Heart left ventricle (tissue), 16 donors: ENCODE measurements around the gene CCDC78. TPM values are rescaled to one million over a fixed set of nuclear protein-coding genes. Genes with fewer than 3 reads are reported as not detected.

Experiments
- ATAC-seq, 4 donors: fragments of 200-7000 bp; cut with Tn5 transposase; one replicate each; pipeline ENCODE4 v1.9.1; 2020 to 2022; ENCODE audit warnings: moderate library complexity in 4 of 4, mild to moderate bottlenecking in 3 of 4, moderate number of reproducible peaks in 1 of 4
- DNase-seq, 5 donors: peaks; one replicate each; pipeline ENCODE4 v3.0.0-alpha.2; 2020
- H3K27ac ChIP-seq, 12 donors: fragments of 200-600 bp; sonication (generic) in 4 of 12; one replicate each; pipeline versions ENCODE4 v1.5.0 to v1.8.0; 2016 to 2022; ENCODE audit warnings: mild to moderate bottlenecking in 2 of 12
- H3K27me3 ChIP-seq, 9 donors: fragments of 200-600 bp; sonication (generic) in 2 of 9; one replicate each; pipeline versions ENCODE4 v1.5.1 to v1.8.0; 2016 to 2022; ENCODE audit warnings: mild to moderate bottlenecking in 3 of 9
- H3K36me3 ChIP-seq, 9 donors: fragments of 200-600 bp; sonication (generic) in 2 of 9; one replicate each; pipeline versions ENCODE4 v1.5.0 to v1.8.0; 2018 to 2022; ENCODE audit warnings: mild to moderate bottlenecking in 2 of 9
- H3K4me1 ChIP-seq, 12 donors: fragments of 200-600 bp; sonication (generic) in 4 of 12; one replicate each; pipeline versions ENCODE4 v1.5.0 to v1.8.0; 2016 to 2022; ENCODE audit warnings: mild to moderate bottlenecking in 3 of 12
- H3K4me3 ChIP-seq, 12 donors: fragments of 200-600 bp; sonication (generic) in 4 of 12; one replicate each; pipeline versions ENCODE4 v1.5.0 to v1.8.0; 2017 to 2022; ENCODE audit warnings: mild to moderate bottlenecking in 9 of 12, moderate library complexity in 4 of 12
- H3K9me3 ChIP-seq, 12 donors: fragments of 200-600 bp; sonication (generic) in 4 of 12; one replicate each; pipeline versions ENCODE4 v1.5.0 to v1.8.0; 2016 to 2022; ENCODE audit warnings: mild to moderate bottlenecking in 1 of 12
- CTCF ChIP-seq, 12 donors: fragments of 200-600 bp; sonication (generic) in 4 of 12; IDR thresholded peaks; one replicate each; pipeline versions ENCODE4 v1.5.0 to v1.8.0; 2018 to 2022; ENCODE audit warnings: antibody characterized with exemption in 12 of 12, mild to moderate bottlenecking in 5 of 12
- POLR2A ChIP-seq, 2 donors: fragments of 450-650 bp; IDR thresholded peaks; one replicate each; pipeline ENCODE4 v1.6.1; 2017; ENCODE audit warnings: antibody characterized with exemption in 2 of 2, mild to moderate bottlenecking in 2 of 2, moderate library complexity in 2 of 2
- WGBS, 4 donors: extraction: QIAGEN DNeasy Blood & Tissue Kit in 2 of 4; methylation state at CpG; one replicate each; pipeline versions ENCODE4 v1.1.5 to v1.1.7; 2013 to 2018; 5-methylcytosine and 5-hydroxymethylcytosine counted together
- intact Hi-C, 10 donors: fragments of 100-400 bp; cut with DNase I; formaldehyde crosslinking; loops; one replicate each; pipeline versions ENCODE4 v1.11.1 to v1.14.2; 2022
- polyA plus RNA-seq, 2 donors: library from polyadenylated mRNA; stranded (reverse); fragments of 200-250 nt; gene quantifications; one replicate each; pipeline ENCODE4 v1.2.3, GENCODE V29; 2013
- total RNA-seq, 9 donors: library from RNA; depleted of rRNA in 2 of 9; stranded (reverse); fragments of >200 nt in 2 of 9; fragmentation: NEBNext Ultra II Directional in 3 of 9; extraction: Animal tissue kit (Norgen Biotek cat#: 25700) in 3 of 9; gene quantifications; one replicate each; pipeline versions ENCODE4 v1.1.0 to v1.2.4, GENCODE V29; 2016 to 2023
- donor health status: ischemic (EF 13 %, LVEDD 7.1; RV severe dilation, severe dysfunction).
- donor health status: healthy with polysubstance abuse.
- donor health status: DM: no; HTN: yes; CAD: no.
- donor health status: DM: no; HTN: no; CAD: no.
- donor health status: ischemic (EF 25% LVEDD 6.9; RV normal size, moderate dysfunction).
- donor health status: ischemic (EF 25% LVEDD 5.7; RV mildly dilated, moderate dysfunction).
- donor health status: healthy.
- donor health status: DM: yes; HTN: yes; CAD: no.
- donor health status: ischemic (EF 35%, LVEDD 5.7; RV mildly dilated, moderate dysfunction).
- donor health status: nonischemic (EF 11% LVEDD 7.7; RV severe dilation, severe dysfunction).
- donor health status: DM: yes; HTN: yes; CAD: no.
- donor health status: PGD.
- donor health status: ischemic (EF 29% LVEDD 5.4; RV normal size, mild dysfunction).
- donor health status: nonischemic (EF 23%, LVEDD 6.1; RV moderate dilation, normal function).

CCDC78 gene
- total and polyA plus RNA-seq, 11 donors, result 0.35 to 1.3 (median 0.59) TPM; not detected in 3

GRCh38 chr16:730666-731509, 4.6 kb upstream of the CCDC78 start:
- H3K9me3 ChIP-seq, result no peaks in the 10 kb centered on the region
- DNase-seq (peak in 3 of 5 donors; percentile 5 to 25 (median 18)), ATAC-seq (no peak)
- intact Hi-C loops, result no loop called here
- TF ChIP-seq POLR2A (IDR thresholded peaks at IDR 0.05) (no peak), CTCF (IDR thresholded peaks at IDR 0.05) (no peak)
- H3K27ac ChIP-seq, result no peak overlapping the region
- H3K4me3 ChIP-seq, result no peak overlapping the region
- peaks cover 0 to 24% (median 0%) of the 10 kb centered on the region in 9 donors for H3K27me3 ChIP-seq
- H3K36me3 ChIP-seq, result peaks cover 0 to 54% (median 43%) of the 10 kb centered on the region in 9 donors
- WGBS, 4 donors, result 86 to 90% (median 89%) methylated on average over 8 to 22 of the region's 22 CpGs
- H3K4me1 ChIP-seq, result peaks cover 8 to 33% (median 22%) of the 10 kb centered on the region in 12 donors

GRCh38 chr16:729768-730665, 3.8 kb upstream of the CCDC78 start:
- TF ChIP-seq POLR2A (IDR thresholded peaks at IDR 0.05), result no peak
- TF ChIP-seq CTCF (IDR thresholded peaks at IDR 0.05), result no peak
- Histone ChIP-seq H3K27ac (no peak overlapping the region), H3K4me3 (no peak overlapping the region), H3K27me3 (peaks cover 0 to 24% (median 0%) of the 10 kb centered on the region in 9 donors), H3K4me1 (peaks cover 8 to 33% (median 22%) of the 10 kb centered on the region in 12 donors), H3K9me3 (no peaks in the 10 kb centered on the region), H3K36me3 (peaks cover 0 to 47% (median 34%) of the 10 kb centered on the region in 9 donors)
- ATAC-seq (no peak), DNase-seq (peak in 3 of 5 donors; percentile 19 to 25 (median 23))
- 90 to 95% (median 92%) methylated on average over 17 to 37 of the region's 37 CpGs for WGBS, 4 donors
- intact Hi-C loops, result no loop called here

GRCh38 chr16:728890-729744, 2.9 kb upstream of the CCDC78 start:
- H3K36me3 ChIP-seq, result peaks cover 0 to 38% (median 25%) of the 10 kb centered on the region in 9 donors
- intact Hi-C loops, result no loop called here
- TF ChIP-seq CTCF (IDR thresholded peaks at IDR 0.05) (no peak), POLR2A (IDR thresholded peaks at IDR 0.05) (no peak)
- H3K4me1 ChIP-seq, result peaks cover 8 to 33% (median 22%) of the 10 kb centered on the region in 12 donors
- WGBS, 4 donors, result 42 to 83% (median 62%) methylated on average over 27 to 55 of the region's 55 CpGs
- peaks cover 0 to 24% (median 0%) of the 10 kb centered on the region in 9 donors for H3K27me3 ChIP-seq
- ATAC-seq (no peak), DNase-seq (peak in 3 of 5 donors; percentile 20 to 33 (median 30))
- peak overlapping the region in 5 of 12 donors; percentile 56 to 65 (median 62) for H3K4me3 ChIP-seq
- no peak overlapping the region for H3K27ac ChIP-seq
- no peaks in the 10 kb centered on the region for H3K9me3 ChIP-seq
